ENCODE data around the gene UBXN11.

UBXN11 gene

GRCh38 chr1:26291939-26292338 lies 14.5 kb downstream of the UBXN11 start:
- Histone ChIP-seq H3K4me2 (no peak overlapping the region), H3K9ac (no peak overlapping the region), H3K79me2 (ENCODE audit: insufficient read depth, low read depth) (no peaks in the 10 kb centered on the region), H3K4me3 (IDR thresholded peaks at IDR 0.05; ENCODE audit: insufficient read depth, low read depth, low read length) (no peak overlapping the region), H2AFZ (ENCODE audit: low read depth) (no peak overlapping the region), H4K20me1 (ENCODE audit: insufficient read depth) (no peaks in the 10 kb centered on the region), H3K27me3 (ENCODE audit: insufficient read depth, low read depth) (no peaks in the 10 kb centered on the region), H3K27ac (no peak overlapping the region), H3K4me1 (ENCODE audit: low read depth, poor library complexity, severe bottlenecking) (no peaks in the 10 kb centered on the region), H3K36me3 (ENCODE audit: insufficient read depth) (no peaks in the 10 kb centered on the region)
- no peak for TF ChIP-seq CTCF (conservative IDR thresholded peaks at IDR 0.05; ENCODE audit: low read depth, low read length)

- H3K4me3 ChIP-seq (IDR thresholded peaks at IDR 0.05; ENCODE audit: insufficient read depth, low read depth, low read length), result no peak overlapping the region
- H3K27ac ChIP-seq, result no peak overlapping the region
- no peaks in the 10 kb centered on the region for H3K36me3 ChIP-seq (ENCODE audit: insufficient read depth)
- no peaks in the 10 kb centered on the region for H3K27me3 ChIP-seq (ENCODE audit: insufficient read depth, low read depth)
- no peaks in the 10 kb centered on the region for H3K4me1 ChIP-seq (ENCODE audit: low read depth, poor library complexity, severe bottlenecking)
- TF ChIP-seq CTCF (conservative IDR thresholded peaks at IDR 0.05; ENCODE audit: low read depth, low read length), result no peak
- H3K4me2 ChIP-seq, result no peak overlapping the region
- no peaks in the 10 kb centered on the region for H3K79me2 ChIP-seq (ENCODE audit: insufficient read depth, low read depth)
- no peak overlapping the region for H2AFZ ChIP-seq (ENCODE audit: low read depth)
- H3K9ac ChIP-seq, result no peak overlapping the region
- H4K20me1 ChIP-seq (ENCODE audit: insufficient read depth), result no peaks in the 10 kb centered on the region
Observed at GRCh38 chr1:26291433-26291832, 15.0 kb downstream of the UBXN11 start.

GRCh38 chr1:26290882-26291261 lies 15.6 kb downstream of the UBXN11 start:
- Histone ChIP-seq H4K20me1 (ENCODE audit: insufficient read depth) (no peaks in the 10 kb centered on the region), H3K4me1 (ENCODE audit: low read depth, poor library complexity, severe bottlenecking) (no peaks in the 10 kb centered on the region), H3K27ac (no peak overlapping the region), H3K4me3 (IDR thresholded peaks at IDR 0.05; ENCODE audit: insufficient read depth, low read depth, low read length) (no peak overlapping the region), H3K79me2 (ENCODE audit: insufficient read depth, low read depth) (no peaks in the 10 kb centered on the region), H3K4me2 (no peak overlapping the region), H3K36me3 (ENCODE audit: insufficient read depth) (no peaks in the 10 kb centered on the region), H3K27me3 (ENCODE audit: insufficient read depth, low read depth) (no peaks in the 10 kb centered on the region), H2AFZ (ENCODE audit: low read depth) (no peak overlapping the region), H3K9ac (no peak overlapping the region)
- no peak for TF ChIP-seq CTCF (conservative IDR thresholded peaks at IDR 0.05; ENCODE audit: low read depth, low read length)

GRCh38 chr1:26290122-26290881 lies 16.1 kb downstream of the UBXN11 start:
- no peak overlapping the region for H3K9ac ChIP-seq
- H3K4me3 ChIP-seq (IDR thresholded peaks at IDR 0.05; ENCODE audit: insufficient read depth, low read depth, low read length), result no peak overlapping the region
- no peak overlapping the region for H2AFZ ChIP-seq (ENCODE audit: low read depth)
- H3K27me3 ChIP-seq (ENCODE audit: insufficient read depth, low read depth), result no peaks in the 10 kb centered on the region
- H3K4me1 ChIP-seq (ENCODE audit: low read depth, poor library complexity, severe bottlenecking), result no peaks in the 10 kb centered on the region
- no peak overlapping the region for H3K27ac ChIP-seq
- H3K79me2 ChIP-seq (ENCODE audit: insufficient read depth, low read depth), result no peaks in the 10 kb centered on the region
- H3K4me2 ChIP-seq, result no peak overlapping the region
- TF ChIP-seq CTCF (conservative IDR thresholded peaks at IDR 0.05; ENCODE audit: low read depth, low read length), result no peak
- no peaks in the 10 kb centered on the region for H3K36me3 ChIP-seq (ENCODE audit: insufficient read depth)
- no peaks in the 10 kb centered on the region for H4K20me1 ChIP-seq (ENCODE audit: insufficient read depth)

All from KMS-11 (cell line).